Right atrium auricular region (tissue), 2 donors: ENCODE data around the gene LONP1. TPM values are rescaled to one million over a fixed set of nuclear protein-coding genes. Genes with fewer than 3 reads are reported as not detected.

Experiments used
- DNase-seq: peaks from one replicate; pipeline ENCODE4 v3.0.0-alpha.2; 2019; ENCODE audit warnings: low spot score
- H3K27ac ChIP-seq, 2 donors: fragments of 200-600 bp; sonication (generic); 1 replicate in 1 of 2; 2 replicates in 1 of 2; pipeline ENCODE4 v1.5.1; 2016 to 2019
- H3K27me3 ChIP-seq, 2 donors: fragments of 200-600 bp; sonication (generic); one replicate each; pipeline versions ENCODE4 v1.5.1 to v1.6.0; 2017 to 2019
- H3K36me3 ChIP-seq: fragments of 200-600 bp; sonication (generic); one replicate; pipeline ENCODE4 v1.5.1; 2016
- H3K4me1 ChIP-seq, 2 donors: fragments of 200-600 bp; sonication (generic); one replicate each; pipeline versions ENCODE4 v1.5.1 to v1.6.0; 2017 to 2019
- H3K4me3 ChIP-seq, 2 donors: fragments of 200-600 bp; sonication (generic); 1 replicate in 1 of 2; 2 replicates in 1 of 2; pipeline ENCODE4 v1.5.1; 2017 to 2019; ENCODE audit warnings: mild to moderate bottlenecking in 1 of 2, moderate library complexity in 1 of 2
- H3K9me3 ChIP-seq, 2 donors: fragments of 200-600 bp; sonication (generic); one replicate each; pipeline ENCODE4 v1.5.1; 2019
- total RNA-seq, 2 donors: library from RNA; depleted of rRNA; stranded (reverse); fragments of >200 nt; gene quantifications; one replicate each; pipeline ENCODE4 v1.1.0, GENCODE V29; 2016
- TF ChIP-seq, protein P1 (sequence below), 2 donors: fragments of 200-600 bp; sonication (generic); IDR thresholded peaks; one replicate each; pipeline ENCODE4 v1.5.1; 2019; ENCODE audit warnings: antibody characterized with exemption in 2 of 2

The LONP1 gene
- total RNA-seq, 2 donors from 2014 or later: 65.0 to 65.4 TPM

- H3K36me3 ChIP-seq: peaks cover 23% of the 10 kb centered on the region
- H3K4me1 ChIP-seq: peaks cover 0 to 9% of the 10 kb centered on the region in 2 donors
- H3K9me3 ChIP-seq: no peaks in the 10 kb centered on the region
- no peak overlapping the region for H3K4me3 ChIP-seq
- H3K27me3 ChIP-seq: no peaks in the 10 kb centered on the region
- no peak overlapping the region for H3K27ac ChIP-seq
- no peak for DNase-seq
- TF ChIP-seq, protein P1, sequence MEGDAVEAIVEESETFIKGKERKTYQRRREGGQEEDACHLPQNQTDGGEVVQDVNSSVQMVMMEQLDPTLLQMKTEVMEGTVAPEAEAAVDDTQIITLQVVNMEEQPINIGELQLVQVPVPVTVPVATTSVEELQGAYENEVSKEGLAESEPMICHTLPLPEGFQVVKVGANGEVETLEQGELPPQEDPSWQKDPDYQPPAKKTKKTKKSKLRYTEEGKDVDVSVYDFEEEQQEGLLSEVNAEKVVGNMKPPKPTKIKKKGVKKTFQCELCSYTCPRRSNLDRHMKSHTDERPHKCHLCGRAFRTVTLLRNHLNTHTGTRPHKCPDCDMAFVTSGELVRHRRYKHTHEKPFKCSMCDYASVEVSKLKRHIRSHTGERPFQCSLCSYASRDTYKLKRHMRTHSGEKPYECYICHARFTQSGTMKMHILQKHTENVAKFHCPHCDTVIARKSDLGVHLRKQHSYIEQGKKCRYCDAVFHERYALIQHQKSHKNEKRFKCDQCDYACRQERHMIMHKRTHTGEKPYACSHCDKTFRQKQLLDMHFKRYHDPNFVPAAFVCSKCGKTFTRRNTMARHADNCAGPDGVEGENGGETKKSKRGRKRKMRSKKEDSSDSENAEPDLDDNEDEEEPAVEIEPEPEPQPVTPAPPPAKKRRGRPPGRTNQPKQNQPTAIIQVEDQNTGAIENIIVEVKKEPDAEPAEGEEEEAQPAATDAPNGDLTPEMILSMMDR (IDR thresholded peaks at IDR 0.05): no peak
Observed at GRCh38 chr19:5672708-5673459, 47.1 kb downstream of the LONP1 start.

- Histone ChIP-seq H3K27ac (no peak overlapping the region), H3K4me3 (no peak overlapping the region), H3K4me1 (peaks cover 0 to 7% of the 10 kb centered on the region in 2 donors), H3K27me3 (no peaks in the 10 kb centered on the region), H3K9me3 (no peaks in the 10 kb centered on the region), H3K36me3 (peaks cover 33% of the 10 kb centered on the region)
- no peak for DNase-seq
- TF ChIP-seq, protein P1 (IDR thresholded peaks at IDR 0.05): no peak
Observed at GRCh38 chr19:5671600-5671999, 48.3 kb downstream of the LONP1 start.

DNA sequence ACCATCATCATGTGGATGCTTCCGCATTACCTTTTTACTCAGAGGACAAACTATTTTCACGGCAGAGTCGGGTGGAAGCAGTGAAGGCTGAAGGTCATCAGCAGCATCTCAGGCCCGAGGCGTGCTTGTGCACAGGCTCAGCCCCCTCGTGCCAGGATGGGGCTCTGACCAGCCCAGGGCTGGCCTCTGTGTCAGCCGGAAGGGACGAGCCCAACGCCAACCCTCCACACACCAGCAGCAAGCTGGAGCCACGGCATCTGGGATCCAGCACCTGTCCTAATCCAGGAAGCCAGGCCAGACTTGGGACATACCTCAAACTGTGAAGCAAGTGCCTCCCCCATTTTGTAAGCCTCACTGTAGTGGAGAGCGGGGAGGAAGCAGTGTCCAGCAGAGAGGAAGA lies 50.7 kb downstream of the LONP1 start:
- H3K36me3 ChIP-seq: peaks cover 57% of the 10 kb centered on the region
- no peaks in the 10 kb centered on the region for H3K27me3 ChIP-seq
- TF ChIP-seq, protein P1 (IDR thresholded peaks at IDR 0.05): no peak
- H3K4me3 ChIP-seq: no peak overlapping the region
- H3K4me1 ChIP-seq: no peaks in the 10 kb centered on the region
- no peak for DNase-seq
- H3K9me3 ChIP-seq: no peaks in the 10 kb centered on the region
- no peak overlapping the region for H3K27ac ChIP-seq

- H3K9me3 ChIP-seq: no peaks in the 10 kb centered on the region
Observed at GRCh38 chr19:5667751-5668271, 52.1 kb downstream of the LONP1 start.

DNA sequence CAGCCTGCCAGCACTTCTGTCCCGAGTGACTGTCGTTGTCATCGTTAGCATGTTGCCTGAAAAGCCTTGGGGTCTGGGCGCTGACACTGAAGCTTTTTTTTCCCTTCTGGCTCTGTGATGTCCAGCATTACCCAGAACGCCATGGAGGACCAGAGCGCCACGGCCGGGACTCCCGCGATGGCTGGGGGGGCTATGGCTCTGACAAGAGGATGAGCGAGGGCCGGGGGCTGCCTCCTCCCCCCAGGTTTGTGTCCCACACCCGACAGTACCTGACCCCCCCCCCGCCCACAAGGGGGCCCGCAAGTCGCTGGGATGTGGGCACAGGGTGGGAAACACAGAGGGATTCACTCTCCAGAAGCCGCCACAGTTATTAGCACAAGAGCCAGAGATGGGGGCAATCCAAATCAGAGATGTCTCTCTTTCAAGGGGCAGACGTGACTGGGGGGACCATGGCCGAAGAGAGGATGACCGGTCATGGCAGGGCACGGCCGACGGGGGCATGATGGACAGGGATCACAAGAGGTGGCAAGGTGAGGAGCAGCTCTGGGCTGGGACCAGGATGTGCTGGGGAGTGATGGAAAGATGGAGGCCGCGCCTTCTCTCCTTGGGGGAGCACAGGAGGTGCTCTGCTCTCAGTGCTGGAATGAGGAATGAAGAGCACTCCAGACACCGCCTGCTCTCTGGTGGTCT lies 52.9 kb downstream of the LONP1 start:
- Histone ChIP-seq H3K4me3 (no peak overlapping the region), H3K36me3 (peaks cover 78% of the 10 kb centered on the region), H3K27ac (no peak overlapping the region), H3K4me1 (no peaks in the 10 kb centered on the region), H3K27me3 (no peaks in the 10 kb centered on the region), H3K9me3 (no peaks in the 10 kb centered on the region)
- no peak for DNase-seq
- TF ChIP-seq, protein P1 (IDR thresholded peaks at IDR 0.05): no peak

More at GRCh38 chr19:5667751-5668271, 52.1 kb downstream of the LONP1 start:
- Histone ChIP-seq H3K36me3 (peaks cover 71% of the 10 kb centered on the region), H3K4me1 (no peaks in the 10 kb centered on the region), H3K4me3 (no peak overlapping the region), H3K27ac (no peak overlapping the region), H3K27me3 (no peaks in the 10 kb centered on the region)
- no peak for DNase-seq
- TF ChIP-seq, protein P1 (IDR thresholded peaks at IDR 0.05): no peak
